Pancreas (tissue), 10 donors: ENCODE results near the gene OSBPL10. TPM values are rescaled to one million over a fixed set of nuclear protein-coding genes. Genes with fewer than 3 reads are reported as not detected.

ENCODE experiments used
- ATAC-seq, 4 donors: fragments of 200-7000 bp; cut with Tn5 transposase; one replicate each; pipeline versions ENCODE4 v1.8.0 to v1.9.1; 2020; ENCODE audit warnings: mild to moderate bottlenecking in 4 of 4, moderate library complexity in 4 of 4
- DNase-seq, 6 donors: peaks; one replicate each; pipeline ENCODE4 v3.0.0-alpha.2; 2020
- FAIRE-seq: peaks from 2 replicates; lab custom pipeline; 2012; peaks lifted over from hg19 to GRCh38; lab: Jason Lieb, UNC
- H3K27ac ChIP-seq, 4 donors: fragments of 200-600 bp; sonication (generic); 1 replicate in 3 of 4; 2 replicates in 1 of 4; pipeline versions ENCODE4 v1.5.0 to v1.8.0; 2020
- H3K27me3 ChIP-seq, 4 donors: fragments of 200-600 bp; one replicate each; pipeline ENCODE4 v1.8.0; 2021
- H3K36me3 ChIP-seq, 3 donors: fragments of 200-600 bp; sonication (generic) in 1 of 3; one replicate each; pipeline versions ENCODE4 v1.5.0 to v1.8.0; 2020 to 2021
- H3K4me1 ChIP-seq, 3 donors: fragments of 200-600 bp; one replicate each; pipeline ENCODE4 v1.8.0; 2021
- H3K4me3 ChIP-seq, 4 donors: fragments of 200-600 bp; sonication (generic) in 2 of 4; one replicate each; pipeline versions ENCODE4 v1.5.0 to v1.8.0; 2020 to 2021
- H3K9me3 ChIP-seq, 4 donors: fragments of 200-600 bp; one replicate each; pipeline ENCODE4 v1.8.0; 2021
- WGBS, 2 donors: extraction: QIAGEN DNeasy Blood & Tissue Kit; methylation state at CpG; one replicate each; pipeline ENCODE4 v1.1.7; 2013; 5-methylcytosine and 5-hydroxymethylcytosine counted together
- intact Hi-C, 3 donors: fragments of 100-400 bp; cut with DNase I; formaldehyde crosslinking; loops; one replicate each; pipeline versions ENCODE4 v1.11.1 to v1.14.2; 2022
- polyA plus RNA-seq, 2 donors: library from polyadenylated mRNA; stranded (reverse); fragments of 200-250 nt; gene quantifications; one replicate each; pipeline ENCODE4 v1.2.3, GENCODE V29; 2013
- total RNA-seq, 6 donors: library from RNA; stranded (reverse); fragmentation: NEBNext Ultra II Directional in 4 of 6; extraction: Animal tissue kit (Norgen Biotek cat#: 25700) in 4 of 6; gene quantifications; one replicate each; pipeline versions ENCODE4 v1.2.1 to v1.2.4, GENCODE V29; 2021 to 2023
- TF ChIP-seq, protein P1 (sequence below), 4 donors: fragments of 200-600 bp; sonication (generic) in 3 of 4; IDR thresholded peaks; one replicate each; pipeline versions ENCODE4 v1.5.0 to v1.8.0; 2021; ENCODE audit warnings: antibody characterized with exemption in 4 of 4
- donor health status: healthy with polysubstance abuse.
- donor health status: DM: no; HTN: no; CAD: no; lungs with moderate emphysema.
- donor health status: DM: no; HTN: no; CAD: no.
- donor health status: control.
- donor health status: control.
- donor health status: Bipolar disorder and iron deficiency.
- donor health status: DM: yes; HTN: yes; CAD: no.
- donor health status: DM: no; HTN: no; CAD: no.
- donor health status: DM: no; HTN: no; CAD: no.
- donor health status: DM: yes; HTN: yes; CAD: no.

The OSBPL10 gene
- total and polyA plus RNA-seq, 8 donors, result 0.57 to 4.0 (median 2.2) TPM

DNA sequence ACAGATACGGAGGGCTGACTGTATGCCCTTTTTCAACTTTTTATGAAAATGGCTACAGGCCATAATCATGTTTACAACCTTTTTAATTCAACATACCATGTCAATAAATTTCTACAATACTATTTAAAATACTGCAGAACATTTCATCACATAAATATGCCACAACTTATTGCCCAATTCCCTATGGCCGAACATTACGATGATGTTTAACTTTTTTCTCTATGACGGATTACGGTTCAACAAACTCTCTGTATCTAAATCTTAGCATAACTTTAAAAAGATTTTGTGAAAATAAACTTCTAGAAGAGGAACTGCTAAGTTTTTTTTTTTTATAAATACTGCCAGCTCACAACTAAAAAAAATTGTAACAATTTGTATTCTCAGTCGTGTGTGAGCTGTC is 220.4 kb downstream of the OSBPL10 start:
- Histone ChIP-seq H3K27ac (no peak overlapping the region), H3K36me3 (no peaks in the 10 kb centered on the region), H3K27me3 (no peaks in the 10 kb centered on the region), H3K9me3 (no peaks in the 10 kb centered on the region), H3K4me1 (no peaks in the 10 kb centered on the region), H3K4me3 (no peak overlapping the region)
- 90 to 93% methylated on average over 6 of the region's 6 CpGs for WGBS, 2 donors
- intact Hi-C loops, result no loop called here
- FAIRE-seq (no peak), DNase-seq (no peak), ATAC-seq (no peak)
- TF ChIP-seq, protein P1, sequence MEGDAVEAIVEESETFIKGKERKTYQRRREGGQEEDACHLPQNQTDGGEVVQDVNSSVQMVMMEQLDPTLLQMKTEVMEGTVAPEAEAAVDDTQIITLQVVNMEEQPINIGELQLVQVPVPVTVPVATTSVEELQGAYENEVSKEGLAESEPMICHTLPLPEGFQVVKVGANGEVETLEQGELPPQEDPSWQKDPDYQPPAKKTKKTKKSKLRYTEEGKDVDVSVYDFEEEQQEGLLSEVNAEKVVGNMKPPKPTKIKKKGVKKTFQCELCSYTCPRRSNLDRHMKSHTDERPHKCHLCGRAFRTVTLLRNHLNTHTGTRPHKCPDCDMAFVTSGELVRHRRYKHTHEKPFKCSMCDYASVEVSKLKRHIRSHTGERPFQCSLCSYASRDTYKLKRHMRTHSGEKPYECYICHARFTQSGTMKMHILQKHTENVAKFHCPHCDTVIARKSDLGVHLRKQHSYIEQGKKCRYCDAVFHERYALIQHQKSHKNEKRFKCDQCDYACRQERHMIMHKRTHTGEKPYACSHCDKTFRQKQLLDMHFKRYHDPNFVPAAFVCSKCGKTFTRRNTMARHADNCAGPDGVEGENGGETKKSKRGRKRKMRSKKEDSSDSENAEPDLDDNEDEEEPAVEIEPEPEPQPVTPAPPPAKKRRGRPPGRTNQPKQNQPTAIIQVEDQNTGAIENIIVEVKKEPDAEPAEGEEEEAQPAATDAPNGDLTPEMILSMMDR (IDR thresholded peaks at IDR 0.05), result no peak

DNA sequence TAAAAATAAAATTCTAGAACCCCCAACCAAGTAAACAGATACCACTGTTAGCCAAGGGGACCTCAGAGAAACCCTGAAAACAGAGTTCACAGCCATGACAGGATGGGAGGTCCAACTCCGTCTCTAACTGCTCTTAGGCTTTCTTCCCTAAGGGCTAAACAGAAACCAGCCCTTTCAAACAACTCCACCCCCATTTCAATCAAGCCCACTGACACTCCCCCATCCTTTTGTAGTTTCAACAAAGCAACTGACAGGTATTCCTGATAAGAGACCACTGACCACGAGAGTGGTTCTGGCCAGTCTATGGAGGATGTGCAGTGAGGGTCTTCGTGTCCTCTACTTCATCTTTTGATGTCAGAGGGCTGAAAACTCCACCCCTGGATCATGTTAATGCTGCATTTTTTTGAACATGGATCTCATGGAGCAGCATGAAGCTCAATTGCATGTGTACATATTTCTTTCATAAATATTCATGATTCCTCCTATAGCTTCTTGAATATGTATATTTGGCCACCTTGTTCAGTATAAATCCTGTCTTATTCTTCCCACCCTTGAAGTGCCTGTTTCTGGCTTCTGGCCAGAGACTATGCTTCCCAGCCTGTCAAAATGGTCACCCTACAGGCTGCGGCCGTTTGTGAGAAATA is 222.6 kb downstream of the OSBPL10 start:
- Histone ChIP-seq H3K27ac (no peak overlapping the region), H3K27me3 (no peaks in the 10 kb centered on the region), H3K4me3 (no peak overlapping the region), H3K36me3 (no peaks in the 10 kb centered on the region), H3K9me3 (no peaks in the 10 kb centered on the region), H3K4me1 (no peaks in the 10 kb centered on the region)
- DNase-seq, result no peak
- TF ChIP-seq, protein P1 (IDR thresholded peaks at IDR 0.05), result no peak
- no peak for ATAC-seq
- intact Hi-C loops, result no loop called here
- no peak for FAIRE-seq
- WGBS, 2 donors, result 75 to 86% methylated on average over 5 of the region's 5 CpGs

DNA sequence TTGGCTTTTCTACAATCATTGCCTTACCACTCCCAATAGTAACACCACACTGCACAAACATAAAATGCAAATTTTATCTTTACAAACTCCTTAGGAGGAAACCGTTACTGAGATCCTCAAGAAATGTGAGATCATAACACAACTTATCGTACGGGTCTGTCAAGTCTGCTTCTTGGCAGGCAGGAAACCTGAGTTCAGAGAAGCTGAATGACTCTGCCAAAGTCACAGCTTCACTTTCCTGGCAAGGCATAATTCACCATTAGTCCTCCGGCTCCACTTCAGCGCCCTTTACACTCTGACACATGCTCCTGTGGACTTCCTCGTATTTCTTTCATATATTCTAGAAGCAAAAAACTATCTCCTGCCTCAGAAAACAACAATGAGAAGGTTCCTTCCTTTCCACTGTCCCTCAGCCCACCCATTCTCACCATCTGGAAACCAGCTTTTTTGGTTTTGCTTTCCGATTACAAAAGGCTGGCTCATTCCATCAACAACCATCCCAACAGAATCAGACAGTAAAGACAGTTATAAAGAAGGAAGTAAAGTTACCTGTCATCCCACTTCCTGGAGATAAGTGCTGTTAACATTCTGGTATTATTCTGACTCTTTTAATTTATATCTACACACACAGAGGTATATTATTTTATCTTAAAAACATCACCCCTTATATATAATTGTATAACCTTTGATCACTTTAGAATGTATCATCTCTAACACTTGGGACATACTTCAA is 225.0 kb downstream of the OSBPL10 start:
- intact Hi-C loops, result no loop called here
- Histone ChIP-seq H3K4me1 (no peaks in the 10 kb centered on the region), H3K9me3 (no peaks in the 10 kb centered on the region), H3K27ac (no peak overlapping the region), H3K36me3 (no peaks in the 10 kb centered on the region), H3K4me3 (no peak overlapping the region), H3K27me3 (no peaks in the 10 kb centered on the region)
- no peak for DNase-seq
- ATAC-seq, result no peak
- 79% methylated on average over 7 of the region's 7 CpGs for whole genome bisulfite sequencing, 2 donors
- no peak for FAIRE-seq
- TF ChIP-seq, protein P1 (IDR thresholded peaks at IDR 0.05), result no peak

DNA sequence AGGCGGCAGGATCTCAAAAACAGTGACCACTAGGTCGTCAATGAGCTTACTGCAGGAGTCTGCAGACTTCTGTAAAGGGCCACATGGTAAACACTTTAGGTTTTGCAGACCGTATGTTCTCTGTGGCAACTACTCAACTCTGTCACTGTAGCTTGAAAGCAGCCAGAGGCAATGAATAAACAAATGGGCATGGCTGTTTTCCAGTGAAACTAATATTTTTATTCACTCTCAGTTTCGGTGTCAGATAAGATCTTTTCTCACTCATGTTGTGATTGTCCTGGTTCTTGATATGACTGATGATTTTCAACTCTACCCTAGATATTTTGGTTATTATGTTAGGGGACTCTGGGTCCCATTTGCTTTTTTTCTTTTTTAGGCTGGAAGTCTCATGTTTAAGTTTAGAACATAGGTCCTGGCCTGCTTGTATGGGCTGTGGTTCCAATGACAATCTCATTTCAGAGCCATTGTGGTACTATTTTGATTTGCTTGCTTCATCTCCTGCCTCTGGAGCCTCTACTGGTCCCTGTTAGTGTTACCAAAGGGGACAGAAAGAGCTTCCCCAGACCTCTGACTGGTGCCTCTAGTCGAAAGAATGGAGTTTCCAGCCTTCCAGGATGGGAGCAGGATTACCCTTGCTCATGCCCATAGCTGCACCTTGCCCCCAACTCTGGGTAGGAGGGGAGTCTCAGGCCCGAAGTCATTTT is 226.3 kb downstream of the OSBPL10 start:
- intact Hi-C loops, result no loop called here
- no peaks in the 10 kb centered on the region for H3K9me3 ChIP-seq
- no peaks in the 10 kb centered on the region for H3K36me3 ChIP-seq
- ATAC-seq (no peak), FAIRE-seq (no peak), DNase-seq (no peak)
- TF ChIP-seq, protein P1 (IDR thresholded peaks at IDR 0.05), result no peak
- no peaks in the 10 kb centered on the region for H3K27me3 ChIP-seq
- WGBS, 2 donors, result 59 to 62% methylated on average over 6 of the region's 6 CpGs
- H3K4me3 ChIP-seq, result no peak overlapping the region
- H3K27ac ChIP-seq, result no peak overlapping the region
- H3K4me1 ChIP-seq, result no peaks in the 10 kb centered on the region
